Muscle layer of colon (tissue), 2 donors: ENCODE measurements around the gene ME3.
A peak's percentile ranks its signal among the peaks of the same experiment; 100 is the strongest.

Source experiments
- H3K27ac ChIP-seq: one replicate; pipeline ENCODE4 v1.7.0; 2013; ENCODE audit warnings: low read depth, mild to moderate bottlenecking, low read length, moderate library complexity
- H3K27me3 ChIP-seq, 2 donors: one replicate each; pipeline ENCODE4 v1.7.0; 2013; ENCODE audit warnings: low read length in 2 of 2, mild to moderate bottlenecking in 2 of 2; ENCODE audit not compliant: insufficient read depth in 2 of 2, control insufficient read depth in 1 of 2
- H3K36me3 ChIP-seq: one replicate; pipeline ENCODE4 v1.7.0; 2013; ENCODE audit warnings: mild to moderate bottlenecking, low read length; ENCODE audit not compliant: insufficient read depth
- H3K4me1 ChIP-seq: one replicate; pipeline ENCODE4 v1.7.0; 2013; ENCODE audit warnings: mild to moderate bottlenecking, low read length; ENCODE audit not compliant: insufficient read depth
- H3K4me3 ChIP-seq, 2 donors: one replicate each; pipeline ENCODE4 v1.7.0; 2013; ENCODE audit warnings: low read length in 2 of 2, low read depth in 1 of 2, mild to moderate bottlenecking in 1 of 2, moderate library complexity in 1 of 2
- H3K9ac ChIP-seq: one replicate; pipeline ENCODE4 v1.7.0; 2013; ENCODE audit warnings: low read length
- H3K9me3 ChIP-seq: one replicate; pipeline ENCODE4 v1.7.0; 2013; ENCODE audit warnings: mild to moderate bottlenecking, low read length
- donor health status: abdominal sarcoma.
- donor health status: Adenocarcinoma of cecum.

ME3 gene

DNA sequence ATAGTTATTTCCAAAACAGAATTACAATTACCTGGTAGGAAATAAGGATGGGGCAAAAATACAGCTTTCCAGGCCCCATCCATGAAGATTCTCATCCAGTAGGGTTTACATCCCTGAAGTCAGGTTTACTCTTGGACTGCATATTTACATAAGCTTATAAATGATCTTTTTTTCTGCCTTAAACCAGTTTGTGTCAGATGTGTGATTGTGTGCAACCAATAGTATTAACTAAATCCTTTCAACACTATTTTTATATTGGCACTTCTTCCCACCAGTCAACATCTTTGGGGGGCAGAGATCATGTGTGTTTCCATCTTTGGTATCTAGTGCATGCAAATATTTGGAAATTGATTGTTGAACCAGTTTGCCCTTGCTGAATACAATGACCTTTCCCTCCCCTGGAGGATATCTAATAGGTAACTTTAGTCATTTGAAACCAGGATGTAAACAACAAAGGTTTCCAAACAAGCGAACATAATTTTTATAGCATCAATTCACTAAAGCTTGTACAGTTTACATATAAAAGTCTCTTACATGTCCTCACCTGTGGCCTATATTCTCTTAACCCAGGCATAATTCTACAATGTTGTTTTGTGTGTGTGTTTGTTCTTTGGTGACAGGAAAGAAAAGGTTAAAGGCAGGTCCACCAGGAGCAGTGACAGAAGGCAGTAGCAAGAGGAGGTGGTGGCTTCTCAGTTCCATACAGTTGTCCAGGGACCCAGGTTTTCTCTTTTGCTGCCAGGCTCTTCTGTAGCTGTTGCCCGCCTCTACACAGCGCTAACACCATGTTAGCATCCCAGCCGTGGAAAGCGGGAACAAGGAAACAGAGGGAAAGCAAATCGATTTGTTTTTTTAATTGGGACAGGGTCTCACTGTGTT, 1.7 kb upstream of the ME3 start:
- no peaks in the 10 kb centered on the region for H3K9me3 ChIP-seq
- H3K4me3 ChIP-seq: no peak overlapping the region
- no peaks in the 10 kb centered on the region for H3K36me3 ChIP-seq
- no peaks in the 10 kb centered on the region for H3K27me3 ChIP-seq
- peaks cover 75% of the 10 kb centered on the region for H3K4me1 ChIP-seq
- H3K27ac ChIP-seq: no peak overlapping the region
- no peak overlapping the region for H3K9ac ChIP-seq

DNA sequence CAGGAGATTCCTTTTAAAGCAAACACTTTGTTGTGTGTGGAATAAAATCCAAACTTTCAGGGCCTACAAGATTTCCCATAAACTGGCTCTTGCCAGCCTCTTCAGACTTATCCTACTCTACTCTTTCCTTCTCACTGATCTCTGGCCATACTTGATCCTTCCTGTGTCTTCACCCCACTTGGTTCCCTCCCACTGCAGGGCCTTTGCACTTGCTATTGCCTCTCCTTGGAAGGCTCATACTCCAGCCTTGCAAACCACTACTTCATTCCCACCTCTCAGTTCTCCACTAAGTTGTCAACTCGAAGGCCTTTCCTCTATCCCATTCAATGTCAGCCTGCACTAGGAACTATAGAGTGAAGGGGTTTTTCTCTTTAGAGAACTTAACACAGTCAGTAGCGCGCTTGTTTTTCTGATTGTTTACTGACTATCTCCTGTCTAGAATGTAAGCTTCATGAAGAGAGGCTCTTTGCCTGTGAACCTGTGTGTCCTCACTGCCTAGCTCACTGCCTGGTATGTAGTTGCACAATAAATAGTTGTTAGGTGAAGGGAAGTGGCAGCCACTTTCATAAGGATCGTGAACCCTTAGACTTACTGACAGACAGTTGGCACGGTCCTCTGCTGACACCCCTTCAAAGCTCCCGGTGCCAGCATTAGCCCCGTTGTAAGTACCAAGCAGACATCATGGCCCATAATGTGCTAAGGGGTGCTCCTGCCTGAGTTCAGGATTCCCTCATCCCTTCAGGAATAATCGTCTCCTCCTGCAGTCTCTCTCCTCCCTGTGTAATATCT, 833 bp upstream of the ME3 start:
- no peaks in the 10 kb centered on the region for H3K27me3 ChIP-seq
- H3K36me3 ChIP-seq: peaks cover 3% of the 10 kb centered on the region
- H3K9me3 ChIP-seq: no peaks in the 10 kb centered on the region
- peak overlapping the region in 1 of 2 donors; percentile 72 for H3K4me3 ChIP-seq
- peak overlapping the region; percentile 94 for H3K27ac ChIP-seq
- peak overlapping the region; percentile 3 for H3K9ac ChIP-seq
- H3K4me1 ChIP-seq: peaks cover 70% of the 10 kb centered on the region

- Histone ChIP-seq H3K27ac (peak overlapping the region; percentile 94), H3K4me3 (peak overlapping the region; percentile 71 to 72), H3K9me3 (no peaks in the 10 kb centered on the region), H3K9ac (peak overlapping the region; percentile 71), H3K27me3 (no peaks in the 10 kb centered on the region), H3K4me1 (peaks cover 61% of the 10 kb centered on the region), H3K36me3 (peaks cover 3% of the 10 kb centered on the region)
Observed at GRCh38 chr11:86671531-86672006, 847 bp downstream of the ME3 start.

DNA sequence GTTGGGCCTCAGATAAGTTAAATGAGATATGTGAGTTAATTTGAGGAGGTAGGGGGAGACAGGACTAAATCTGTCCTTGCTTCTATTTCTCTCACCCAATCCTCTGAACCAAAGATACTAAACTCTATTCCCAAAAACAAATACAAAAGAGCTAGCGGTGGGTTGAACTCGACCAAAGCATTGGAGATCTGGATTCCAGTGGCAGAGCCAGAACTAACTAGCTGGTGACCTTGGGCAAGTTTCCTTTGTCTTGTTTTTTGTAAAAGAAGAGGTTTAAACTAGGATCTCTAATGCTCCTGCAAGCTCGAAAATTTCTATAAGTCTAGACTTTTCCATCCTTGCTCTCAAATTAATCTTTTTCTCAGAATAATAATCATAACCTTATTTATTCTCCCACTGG, 1.5 kb downstream of the ME3 start:
- no peaks in the 10 kb centered on the region for H3K27me3 ChIP-seq
- peak overlapping the region; percentile 71 to 72 for H3K4me3 ChIP-seq
- H3K36me3 ChIP-seq: peaks cover 3% of the 10 kb centered on the region
- H3K9me3 ChIP-seq: no peaks in the 10 kb centered on the region
- H3K9ac ChIP-seq: peak overlapping the region; percentile 71
- H3K27ac ChIP-seq: peak overlapping the region; percentile 94
- peaks cover 54% of the 10 kb centered on the region for H3K4me1 ChIP-seq

GRCh38 chr11:86670181-86670580, 2.2 kb downstream of the ME3 start:
- peak overlapping the region; percentile 94 for H3K27ac ChIP-seq
- peaks cover 3% of the 10 kb centered on the region for H3K36me3 ChIP-seq
- H3K4me3 ChIP-seq: peak overlapping the region in 1 of 2 donors; percentile 12
- H3K9me3 ChIP-seq: no peaks in the 10 kb centered on the region
- peaks cover 47% of the 10 kb centered on the region for H3K4me1 ChIP-seq
- no peaks in the 10 kb centered on the region for H3K27me3 ChIP-seq
- no peak overlapping the region for H3K9ac ChIP-seq

DNA sequence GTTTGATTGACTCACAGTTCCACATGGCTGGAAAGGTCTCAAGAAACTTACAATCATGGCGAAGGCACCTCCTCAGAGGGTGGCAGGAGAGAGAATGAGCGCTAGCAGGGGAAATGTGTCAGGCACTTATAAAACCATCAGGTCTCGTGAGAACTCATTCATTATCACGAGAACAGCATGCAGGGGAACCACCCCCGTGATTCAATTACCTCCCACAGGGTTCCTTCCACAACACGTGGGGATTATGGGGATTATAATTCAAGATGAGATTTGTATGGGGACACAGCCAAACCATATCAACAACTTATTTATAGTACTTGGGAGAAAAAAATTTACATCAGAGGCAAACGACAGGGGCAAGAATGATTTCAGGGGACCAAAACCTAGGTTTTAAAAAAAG, 3.0 kb downstream of the ME3 start:
- H3K4me1 ChIP-seq: peaks cover 44% of the 10 kb centered on the region
- H3K4me3 ChIP-seq: no peak overlapping the region
- H3K27me3 ChIP-seq: no peaks in the 10 kb centered on the region
- no peak overlapping the region for H3K9ac ChIP-seq
- peak overlapping the region; percentile 25 for H3K27ac ChIP-seq
- H3K36me3 ChIP-seq: peaks cover 3% of the 10 kb centered on the region
- H3K9me3 ChIP-seq: no peaks in the 10 kb centered on the region

DNA sequence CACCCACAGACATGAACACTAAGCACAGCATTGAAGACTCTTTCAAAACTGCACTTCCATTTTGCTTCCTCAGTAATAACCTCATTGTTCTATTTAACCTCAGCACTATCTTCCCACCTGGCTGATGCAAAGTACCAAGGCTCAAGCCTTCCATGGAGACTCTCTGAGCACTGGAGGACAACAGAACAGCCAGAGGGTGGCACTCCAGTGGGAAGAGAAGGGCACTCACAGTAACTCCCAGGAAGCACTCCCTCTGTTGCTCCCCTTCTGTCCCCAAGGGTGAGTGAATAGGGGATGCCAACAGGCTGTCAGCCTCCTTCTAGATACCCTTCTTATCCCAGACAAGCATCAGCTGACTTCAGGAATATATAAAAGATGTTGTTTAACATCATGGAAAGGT, 3.5 kb downstream of the ME3 start:
- peak overlapping the region; percentile 25 for H3K27ac ChIP-seq
- H3K4me3 ChIP-seq: no peak overlapping the region
- H3K36me3 ChIP-seq: peaks cover 3% of the 10 kb centered on the region
- H3K9me3 ChIP-seq: no peaks in the 10 kb centered on the region
- no peaks in the 10 kb centered on the region for H3K27me3 ChIP-seq
- peaks cover 44% of the 10 kb centered on the region for H3K4me1 ChIP-seq
- H3K9ac ChIP-seq: no peak overlapping the region

DNA sequence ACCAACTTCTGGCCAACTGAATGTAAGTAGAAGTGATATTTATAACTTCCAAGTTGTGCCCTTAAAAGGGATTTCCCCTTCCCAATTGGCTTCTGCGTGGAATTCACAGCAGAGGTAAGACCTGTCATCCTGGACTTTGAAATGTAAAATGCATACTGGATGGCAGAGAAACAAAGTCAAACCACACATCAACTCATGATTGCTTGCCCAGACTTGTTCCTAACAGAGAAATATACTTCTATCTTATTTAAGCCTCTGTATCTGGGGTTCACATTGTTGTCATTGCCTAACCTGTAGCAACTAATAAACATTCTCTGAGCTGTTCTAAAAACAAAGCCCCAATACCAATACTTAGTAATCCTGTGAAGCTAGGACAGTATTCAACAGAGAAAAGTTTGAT, 6.2 kb downstream of the ME3 start:
- H3K27ac ChIP-seq: no peak overlapping the region
- H3K4me3 ChIP-seq: no peak overlapping the region
- H3K27me3 ChIP-seq: no peaks in the 10 kb centered on the region
- peaks cover 3% of the 10 kb centered on the region for H3K36me3 ChIP-seq
- H3K9me3 ChIP-seq: no peaks in the 10 kb centered on the region
- H3K9ac ChIP-seq: no peak overlapping the region
- H3K4me1 ChIP-seq: peaks cover 37% of the 10 kb centered on the region

- Histone ChIP-seq H3K27ac (no peak overlapping the region), H3K27me3 (no peaks in the 10 kb centered on the region)
Observed at GRCh38 chr11:86664930-86665329, 7.5 kb downstream of the ME3 start.

DNA sequence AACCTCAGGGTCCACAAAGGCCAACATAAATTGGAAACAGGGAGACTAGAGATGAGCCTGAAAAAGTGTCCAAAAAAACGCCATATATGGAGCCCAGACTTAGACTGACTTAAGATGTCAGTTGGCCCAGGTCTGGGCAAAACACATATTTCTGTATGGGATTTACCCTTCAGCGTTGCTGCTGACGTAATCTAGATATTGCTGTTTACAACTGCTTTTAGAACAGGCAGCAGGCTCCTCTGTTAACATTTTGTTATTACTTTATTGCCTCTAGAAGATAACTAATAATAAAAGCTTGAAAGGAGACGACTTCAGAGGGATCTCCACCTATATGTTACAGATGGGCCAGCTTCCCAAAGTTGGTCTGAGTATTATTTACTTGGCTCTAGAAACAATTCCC, 8.7 kb downstream of the ME3 start:
- Histone ChIP-seq H3K4me1 (peaks cover 19% of the 10 kb centered on the region), H3K4me3 (no peak overlapping the region), H3K9me3 (no peaks in the 10 kb centered on the region), H3K36me3 (peaks cover under 1% of the 10 kb centered on the region), H3K27me3 (no peaks in the 10 kb centered on the region), H3K9ac (no peak overlapping the region), H3K27ac (no peak overlapping the region)

More at GRCh38 chr11:86664930-86665329, 7.5 kb downstream of the ME3 start:
- peaks cover 3% of the 10 kb centered on the region for H3K36me3 ChIP-seq
- peaks cover 24% of the 10 kb centered on the region for H3K4me1 ChIP-seq
- H3K4me3 ChIP-seq: no peak overlapping the region
- no peak overlapping the region for H3K9ac ChIP-seq
- H3K9me3 ChIP-seq: no peaks in the 10 kb centered on the region

GRCh38 chr11:86663291-86663690, 9.1 kb downstream of the ME3 start:
- Histone ChIP-seq H3K9me3 (no peaks in the 10 kb centered on the region), H3K9ac (no peak overlapping the region), H3K36me3 (no peaks in the 10 kb centered on the region), H3K27me3 (no peaks in the 10 kb centered on the region), H3K27ac (no peak overlapping the region), H3K4me3 (no peak overlapping the region), H3K4me1 (peaks cover 19% of the 10 kb centered on the region)
